Astrocyte of the spinal cord (primary cell): ENCODE results near the gene CLDN9.

Experiments
- DNase-seq: peaks from one replicate; pipeline ENCODE4 v3.0.0; 2011; ENCODE audit warnings: low read depth, low spot score
- H3K4me3 ChIP-seq: 2 replicates; pipeline ENCODE4 v1.5.1; 2011; ENCODE audit warnings: low read depth, mild to moderate bottlenecking, low read length, moderate library complexity
- CTCF ChIP-seq: IDR thresholded peaks from 2 replicates; pipeline ENCODE4 v1.5.1; 2012; ENCODE audit warnings: low read depth, mild to moderate bottlenecking, low read length, inconsistent platforms
- in situ Hi-C: cut with HindIII; loops from 2 replicates; pipeline ENCODE4 v1.10.0; 2017; ENCODE audit warnings: low sequenced_read_pairs

The CLDN9 gene

GRCh38 chr16:3021449-3022207, 8.9 kb downstream of the CLDN9 start:
- peak; percentile 39 for TF ChIP-seq CTCF
- in situ Hi-C loops = no loop called here
- H3K4me3 ChIP-seq = peak overlapping the region; percentile 80
- DNase-seq = peak; percentile 98

- in situ Hi-C loops = no loop called here
- peak overlapping the region; percentile 80 for H3K4me3 ChIP-seq
- peak; percentile 97 for DNase-seq
Measured at GRCh38 chr16:3022208-3022683, 9.5 kb downstream of the CLDN9 start.

GRCh38 chr16:3022684-3023414, 10.1 kb downstream of the CLDN9 start:
- in situ Hi-C loops = no loop called here
- H3K4me3 ChIP-seq = peak overlapping the region; percentile 80
- no peak for TF ChIP-seq CTCF
- peak; percentile 51 for DNase-seq

More at GRCh38 chr16:3022208-3022683, 9.5 kb downstream of the CLDN9 start:
- TF ChIP-seq CTCF = no peak

GRCh38 chr16:3023415-3023668, 10.6 kb downstream of the CLDN9 start:
- DNase-seq = no peak
- peak overlapping the region; percentile 80 for H3K4me3 ChIP-seq
- in situ Hi-C loops = no loop called here
- TF ChIP-seq CTCF = no peak

GRCh38 chr16:3023669-3024478, 11.2 kb downstream of the CLDN9 start, which contains the start of the genes HCFC1R1 and THOC6:
TSS of gene HCFC1R1 (minus strand) at chr16:3023942. CDS start at chr16:3023941, 1 bp downstream.
TSS of gene THOC6 (plus strand) at chr16:3024035. CDS start at chr16:3024327, 292 bp downstream.
- peak; percentile 99 for DNase-seq
- no peak for TF ChIP-seq CTCF
- peak within 1 kb of the TSS; percentile 80 for H3K4me3 ChIP-seq
- in situ Hi-C loops = no loop called here
